Liver (tissue), 9 donors: ENCODE measurements around the gene BRWD1. TPM values are rescaled to one million over a fixed set of nuclear protein-coding genes. Genes with fewer than 3 reads are reported as not detected.

Experiments
- DNase-seq: peaks from one replicate; pipeline ENCODE4 v3.0.0-alpha.2; 2017; ENCODE audit warnings: low spot score
- H3K27ac ChIP-seq, 2 donors: one replicate each; pipeline ENCODE4 v1.7.0; 2013; ENCODE audit warnings: inconsistent platforms in 2 of 2, low read length in 2 of 2, control low read depth in 1 of 2, low read depth in 1 of 2, mild to moderate bottlenecking in 1 of 2
- H3K27me3 ChIP-seq, 4 donors: one replicate each; pipeline versions ENCODE4 v1.6.1 to v1.7.0; 2013; ENCODE audit warnings: low read length in 3 of 4, inconsistent platforms in 1 of 4, mild to moderate bottlenecking in 1 of 4, moderate library complexity in 1 of 4; ENCODE audit not compliant: control insufficient read depth in 4 of 4, insufficient read depth in 4 of 4
- H3K36me3 ChIP-seq, 4 donors: one replicate each; pipeline versions ENCODE4 v1.6.1 to v1.7.0; 2013; ENCODE audit warnings: low read length in 3 of 4, mild to moderate bottlenecking in 3 of 4, low read depth in 1 of 4, moderate library complexity in 1 of 4; ENCODE audit not compliant: control insufficient read depth in 4 of 4, insufficient read depth in 3 of 4
- H3K4me1 ChIP-seq, 4 donors: one replicate each; pipeline versions ENCODE4 v1.6.1 to v1.7.0; 2013; ENCODE audit warnings: low read length in 3 of 4, mild to moderate bottlenecking in 3 of 4, moderate library complexity in 1 of 4; ENCODE audit not compliant: control insufficient read depth in 4 of 4, insufficient read depth in 4 of 4
- H3K4me3 ChIP-seq, 3 donors: one replicate each; pipeline versions ENCODE4 v1.6.1 to v1.7.0; 2013; ENCODE audit warnings: low read length in 3 of 3, control low read depth in 1 of 3, low read depth in 1 of 3, mild to moderate bottlenecking in 1 of 3
- H3K9ac ChIP-seq, 2 donors: one replicate each; pipeline ENCODE4 v1.7.0; 2013; ENCODE audit warnings: low read length in 2 of 2, mild to moderate bottlenecking in 2 of 2, moderate library complexity in 2 of 2, control low read depth in 1 of 2, low read depth in 1 of 2
- H3K9me3 ChIP-seq, 4 donors: one replicate each; pipeline versions ENCODE4 v1.6.1 to v1.7.0; 2013; ENCODE audit warnings: low read length in 3 of 4; ENCODE audit not compliant: control insufficient read depth in 4 of 4
- EGR1 ChIP-seq, 2 donors: IDR thresholded peaks; 2 replicates each; pipeline ENCODE4 v1.6.1; 2016 to 2018; ENCODE audit warnings: antibody characterized with exemption in 2 of 2, low read depth in 2 of 2
- FOXA1 ChIP-seq: IDR thresholded peaks from 2 replicates; pipeline ENCODE4 v1.6.1; 2016; ENCODE audit warnings: antibody characterized with exemption
- FOXA2 ChIP-seq: IDR thresholded peaks from 2 replicates; pipeline ENCODE4 v1.6.1; 2016; ENCODE audit warnings: antibody characterized with exemption
- GABPA ChIP-seq, 2 donors: IDR thresholded peaks in 1 of 2; conservative IDR thresholded peaks in 1 of 2; 2 replicates each; pipeline ENCODE4 v1.6.1; 2016; ENCODE audit warnings: antibody characterized with exemption in 2 of 2, mild to moderate bottlenecking in 1 of 2, moderate library complexity in 1 of 2
- HNF4A ChIP-seq, 2 donors: conservative IDR thresholded peaks; 2 replicates each; pipeline ENCODE4 v1.6.1; 2016; ENCODE audit warnings: antibody characterized with exemption in 2 of 2, mild to moderate bottlenecking in 2 of 2
- HNF4G ChIP-seq: IDR thresholded peaks from 2 replicates; pipeline ENCODE4 v1.6.1; 2016; ENCODE audit warnings: antibody characterized with exemption
- JUND ChIP-seq, 2 donors: IDR thresholded peaks; 2 replicates each; pipeline ENCODE4 v1.6.1; 2016; ENCODE audit warnings: antibody characterized with exemption in 2 of 2
- NR2F2 ChIP-seq: IDR thresholded peaks from 2 replicates; pipeline ENCODE4 v1.6.1; 2016; ENCODE audit warnings: antibody characterized with exemption
- RAD21 ChIP-seq, 2 donors: IDR thresholded peaks; 2 replicates each; pipeline ENCODE4 v1.6.1; 2016; ENCODE audit warnings: antibody characterized with exemption in 2 of 2, mild to moderate bottlenecking in 2 of 2
- RXRA ChIP-seq, 2 donors: IDR thresholded peaks; 2 replicates each; pipeline ENCODE4 v1.6.1; 2017 to 2018; ENCODE audit warnings: antibody characterized with exemption in 2 of 2, mild to moderate bottlenecking in 1 of 2
- SP1 ChIP-seq: IDR thresholded peaks from 2 replicates; pipeline ENCODE4 v1.6.1; 2018; ENCODE audit warnings: antibody characterized with exemption, mild to moderate bottlenecking
- TAF1 ChIP-seq: conservative IDR thresholded peaks from 2 replicates; pipeline ENCODE4 v1.6.1; 2016; ENCODE audit warnings: antibody characterized with exemption, mild to moderate bottlenecking
- YY1 ChIP-seq: IDR thresholded peaks from 2 replicates; pipeline ENCODE4 v1.6.1; 2016; ENCODE audit warnings: antibody characterized with exemption, mild to moderate bottlenecking
- WGBS: extraction: QIAGEN DNeasy Blood & Tissue Kit; methylation state at CpG from one replicate; pipeline ENCODE4 v1.1.7; 2013; 5-methylcytosine and 5-hydroxymethylcytosine counted together
- polyA plus RNA-seq, 2 donors: library from polyadenylated mRNA; stranded (reverse) in 1 of 2; unstranded in 1 of 2; fragments of 200-250 nt in 1 of 2; fragments of >200 nt in 1 of 2; fragmentation: Nextera tagmentation in 1 of 2; extraction: Ambion mirVana in 1 of 2; gene quantifications; one replicate each; pipeline versions ENCODE4 v1.2.1 to v1.2.3, GENCODE V29; 2013 to 2015
- total RNA-seq, 2 donors: library from RNA; depleted of rRNA; stranded (reverse); fragments of >200 nt; gene quantifications; one replicate each; pipeline ENCODE4 v1.2.3, GENCODE V29; 2014
- TF ChIP-seq, protein P1 (sequence below): IDR thresholded peaks from 2 replicates; pipeline ENCODE4 v1.6.1; 2016; ENCODE audit warnings: antibody characterized with exemption
- TF ChIP-seq, protein P2 (sequence below): fragments of 150-350 bp; IDR thresholded peaks from 2 replicates; pipeline ENCODE4 v1.5.1; 2017; ENCODE audit warnings: improper control_type of control experiment, low read depth, low read length; ENCODE audit not compliant: missing input control
- TF ChIP-seq, protein P3 (sequence below): IDR thresholded peaks from 2 replicates; pipeline ENCODE4 v1.6.1; 2016; ENCODE audit warnings: antibody characterized with exemption
- TF ChIP-seq, protein P4 (sequence below): IDR thresholded peaks from 2 replicates; pipeline ENCODE4 v1.6.1; 2016; ENCODE audit warnings: antibody characterized with exemption
- TF ChIP-seq, protein P5 (sequence below): IDR thresholded peaks from 2 replicates; pipeline ENCODE4 v1.6.1; 2016; ENCODE audit warnings: antibody characterized with exemption, mild to moderate bottlenecking
- donor health status: healthy.
- donor health status: healthy.
- donor health status: healthy.
- donor health status: healthy.
- donor health status: healthy.

The BRWD1 gene
- total and polyA plus RNA-seq, 4 donors, result 5.2 to 56.6 (median 20.9) TPM

DNA sequence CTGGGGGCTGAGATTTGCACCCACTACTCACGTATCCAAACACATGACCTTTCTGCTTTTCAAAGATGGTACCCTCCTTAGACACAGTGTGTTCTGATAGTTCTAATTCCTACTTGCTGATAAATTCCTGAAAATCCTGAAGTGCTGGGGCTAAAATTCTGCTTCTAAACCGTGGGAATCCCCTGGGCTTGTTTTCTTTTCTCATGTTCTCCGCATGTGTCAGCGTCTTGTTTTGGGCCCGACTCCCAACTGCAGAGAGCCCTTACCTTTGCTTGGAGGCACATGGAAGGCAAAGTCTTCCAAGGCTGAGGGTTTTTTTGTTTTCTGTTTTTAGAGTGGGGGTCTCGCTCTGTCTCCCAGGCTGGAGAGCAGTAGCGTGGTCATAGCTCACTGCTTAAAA lies 157.4 kb downstream of the BRWD1 start (continued):
- TF ChIP-seq, protein P1, sequence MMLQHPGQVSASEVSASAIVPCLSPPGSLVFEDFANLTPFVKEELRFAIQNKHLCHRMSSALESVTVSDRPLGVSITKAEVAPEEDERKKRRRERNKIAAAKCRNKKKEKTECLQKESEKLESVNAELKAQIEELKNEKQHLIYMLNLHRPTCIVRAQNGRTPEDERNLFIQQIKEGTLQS, result no peak
- TF ChIP-seq JUND (IDR thresholded peaks at IDR 0.05) (no peak), FOXA1 (no peak)

DNA sequence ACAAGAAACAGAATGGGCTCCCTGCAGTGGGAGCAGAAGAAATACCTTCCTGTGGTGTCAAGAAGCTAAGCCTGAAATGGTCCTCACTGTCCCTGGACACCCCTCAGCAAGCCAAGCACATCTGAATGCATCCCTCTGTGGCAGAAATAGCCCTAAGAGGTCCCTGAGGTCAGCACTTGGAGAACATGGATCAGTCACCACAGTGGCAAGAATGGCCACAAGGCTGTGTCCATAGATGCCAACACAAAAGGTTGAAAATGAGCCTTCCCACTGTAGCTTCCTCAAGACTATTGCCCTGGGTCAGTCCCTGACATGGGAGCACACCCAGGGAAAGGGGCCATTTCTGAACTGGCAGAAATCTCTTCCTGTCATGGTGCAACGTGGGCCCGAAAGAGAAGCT lies 157.9 kb downstream of the BRWD1 start:
- Histone ChIP-seq H3K4me1 (no peaks in the 10 kb centered on the region), H3K27me3 (no peaks in the 10 kb centered on the region), H3K9me3 (no peaks in the 10 kb centered on the region), H3K27ac (no peak overlapping the region), H3K9ac (no peak overlapping the region), H3K4me3 (no peak overlapping the region), H3K36me3 (no peaks in the 10 kb centered on the region)
- whole genome bisulfite sequencing, result 98% methylated on average over 2 of the region's 2 CpGs
- DNase-seq, result no peak
- no peak for TF ChIP-seq FOXA2
- no peak for TF ChIP-seq EGR1 (IDR thresholded peaks at IDR 0.05; ENCODE audit: low read depth in 2 of 2)
- no peak for TF ChIP-seq HNF4A (conservative IDR thresholded peaks at IDR 0.05)
- TF ChIP-seq GABPA (IDR thresholded peaks at IDR 0.05 in 1 of 2, conservative IDR thresholded peaks at IDR 0.05 in 1 of 2), result no peak
- TF ChIP-seq, protein P1, result no peak
- TF ChIP-seq RAD21 (IDR thresholded peaks at IDR 0.05), result no peak
- no peak for TF ChIP-seq SP1
- TF ChIP-seq, protein P2, sequence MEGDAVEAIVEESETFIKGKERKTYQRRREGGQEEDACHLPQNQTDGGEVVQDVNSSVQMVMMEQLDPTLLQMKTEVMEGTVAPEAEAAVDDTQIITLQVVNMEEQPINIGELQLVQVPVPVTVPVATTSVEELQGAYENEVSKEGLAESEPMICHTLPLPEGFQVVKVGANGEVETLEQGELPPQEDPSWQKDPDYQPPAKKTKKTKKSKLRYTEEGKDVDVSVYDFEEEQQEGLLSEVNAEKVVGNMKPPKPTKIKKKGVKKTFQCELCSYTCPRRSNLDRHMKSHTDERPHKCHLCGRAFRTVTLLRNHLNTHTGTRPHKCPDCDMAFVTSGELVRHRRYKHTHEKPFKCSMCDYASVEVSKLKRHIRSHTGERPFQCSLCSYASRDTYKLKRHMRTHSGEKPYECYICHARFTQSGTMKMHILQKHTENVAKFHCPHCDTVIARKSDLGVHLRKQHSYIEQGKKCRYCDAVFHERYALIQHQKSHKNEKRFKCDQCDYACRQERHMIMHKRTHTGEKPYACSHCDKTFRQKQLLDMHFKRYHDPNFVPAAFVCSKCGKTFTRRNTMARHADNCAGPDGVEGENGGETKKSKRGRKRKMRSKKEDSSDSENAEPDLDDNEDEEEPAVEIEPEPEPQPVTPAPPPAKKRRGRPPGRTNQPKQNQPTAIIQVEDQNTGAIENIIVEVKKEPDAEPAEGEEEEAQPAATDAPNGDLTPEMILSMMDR, result no peak
- TF ChIP-seq YY1, result no peak
- TF ChIP-seq RXRA (IDR thresholded peaks at IDR 0.05), result no peak
- TF ChIP-seq HNF4G, result no peak
- TF ChIP-seq JUND (IDR thresholded peaks at IDR 0.05), result no peak
- TF ChIP-seq TAF1, result no peak
- TF ChIP-seq, protein P3, sequence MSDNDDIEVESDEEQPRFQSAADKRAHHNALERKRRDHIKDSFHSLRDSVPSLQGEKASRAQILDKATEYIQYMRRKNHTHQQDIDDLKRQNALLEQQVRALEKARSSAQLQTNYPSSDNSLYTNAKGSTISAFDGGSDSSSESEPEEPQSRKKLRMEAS, result no peak
- TF ChIP-seq NR2F2, result no peak
- TF ChIP-seq, protein P4, sequence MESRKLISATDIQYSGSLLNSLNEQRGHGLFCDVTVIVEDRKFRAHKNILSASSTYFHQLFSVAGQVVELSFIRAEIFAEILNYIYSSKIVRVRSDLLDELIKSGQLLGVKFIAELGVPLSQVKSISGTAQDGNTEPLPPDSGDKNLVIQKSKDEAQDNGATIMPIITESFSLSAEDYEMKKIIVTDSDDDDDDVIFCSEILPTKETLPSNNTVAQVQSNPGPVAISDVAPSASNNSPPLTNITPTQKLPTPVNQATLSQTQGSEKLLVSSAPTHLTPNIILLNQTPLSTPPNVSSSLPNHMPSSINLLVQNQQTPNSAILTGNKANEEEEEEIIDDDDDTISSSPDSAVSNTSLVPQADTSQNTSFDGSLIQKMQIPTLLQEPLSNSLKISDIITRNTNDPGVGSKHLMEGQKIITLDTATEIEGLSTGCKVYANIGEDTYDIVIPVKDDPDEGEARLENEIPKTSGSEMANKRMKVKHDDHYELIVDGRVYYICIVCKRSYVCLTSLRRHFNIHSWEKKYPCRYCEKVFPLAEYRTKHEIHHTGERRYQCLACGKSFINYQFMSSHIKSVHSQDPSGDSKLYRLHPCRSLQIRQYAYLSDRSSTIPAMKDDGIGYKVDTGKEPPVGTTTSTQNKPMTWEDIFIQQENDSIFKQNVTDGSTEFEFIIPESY, result no peak
- TF ChIP-seq, protein P5, sequence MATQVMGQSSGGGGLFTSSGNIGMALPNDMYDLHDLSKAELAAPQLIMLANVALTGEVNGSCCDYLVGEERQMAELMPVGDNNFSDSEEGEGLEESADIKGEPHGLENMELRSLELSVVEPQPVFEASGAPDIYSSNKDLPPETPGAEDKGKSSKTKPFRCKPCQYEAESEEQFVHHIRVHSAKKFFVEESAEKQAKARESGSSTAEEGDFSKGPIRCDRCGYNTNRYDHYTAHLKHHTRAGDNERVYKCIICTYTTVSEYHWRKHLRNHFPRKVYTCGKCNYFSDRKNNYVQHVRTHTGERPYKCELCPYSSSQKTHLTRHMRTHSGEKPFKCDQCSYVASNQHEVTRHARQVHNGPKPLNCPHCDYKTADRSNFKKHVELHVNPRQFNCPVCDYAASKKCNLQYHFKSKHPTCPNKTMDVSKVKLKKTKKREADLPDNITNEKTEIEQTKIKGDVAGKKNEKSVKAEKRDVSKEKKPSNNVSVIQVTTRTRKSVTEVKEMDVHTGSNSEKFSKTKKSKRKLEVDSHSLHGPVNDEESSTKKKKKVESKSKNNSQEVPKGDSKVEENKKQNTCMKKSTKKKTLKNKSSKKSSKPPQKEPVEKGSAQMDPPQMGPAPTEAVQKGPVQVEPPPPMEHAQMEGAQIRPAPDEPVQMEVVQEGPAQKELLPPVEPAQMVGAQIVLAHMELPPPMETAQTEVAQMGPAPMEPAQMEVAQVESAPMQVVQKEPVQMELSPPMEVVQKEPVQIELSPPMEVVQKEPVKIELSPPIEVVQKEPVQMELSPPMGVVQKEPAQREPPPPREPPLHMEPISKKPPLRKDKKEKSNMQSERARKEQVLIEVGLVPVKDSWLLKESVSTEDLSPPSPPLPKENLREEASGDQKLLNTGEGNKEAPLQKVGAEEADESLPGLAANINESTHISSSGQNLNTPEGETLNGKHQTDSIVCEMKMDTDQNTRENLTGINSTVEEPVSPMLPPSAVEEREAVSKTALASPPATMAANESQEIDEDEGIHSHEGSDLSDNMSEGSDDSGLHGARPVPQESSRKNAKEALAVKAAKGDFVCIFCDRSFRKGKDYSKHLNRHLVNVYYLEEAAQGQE, result no peak
- TF ChIP-seq FOXA1, result no peak
